Neuronal stem cell (in vitro differentiated cells): Measurements from ENCODE around the gene RETREG3.
"Not testable (repeated sequence)": the region's sequence is repeated elsewhere in the genome, so short reads cannot be mapped to it uniquely, and the experiment has no call there.

Source experiments
- DNase-seq: peaks from one replicate; pipeline ENCODE4 v3.0.0-alpha.2; 2013; ENCODE audit warnings: low spot score
- H2AFZ ChIP-seq: one replicate; pipeline ENCODE4 v1.6.1; 2013; ENCODE audit warnings: mild to moderate bottlenecking, low read length, inconsistent platforms
- H2AK5ac ChIP-seq: 2 replicates; pipeline ENCODE4 v1.6.1; 2013; ENCODE audit warnings: low read depth, mild to moderate bottlenecking, inconsistent platforms, low read length, moderate library complexity, mixed read lengths
- H2BK120ac ChIP-seq: 2 replicates; pipeline ENCODE4 v1.6.1; 2013; ENCODE audit warnings: low read depth, mild to moderate bottlenecking, inconsistent platforms, low read length, moderate library complexity, mixed read lengths
- H2BK12ac ChIP-seq: one replicate; pipeline ENCODE4 v1.6.1; 2013; ENCODE audit warnings: low read length, inconsistent platforms
- H2BK15ac ChIP-seq: 2 replicates; pipeline ENCODE4 v1.6.1; 2013; ENCODE audit warnings: mild to moderate bottlenecking, low read length, inconsistent platforms, mixed read lengths
- H2BK5ac ChIP-seq: one replicate; pipeline ENCODE4 v1.6.1; 2013; ENCODE audit warnings: inconsistent platforms, mild to moderate bottlenecking, low read length, moderate library complexity
- H3K14ac ChIP-seq: one replicate; pipeline ENCODE4 v1.6.1; 2013; ENCODE audit warnings: low read length, inconsistent platforms
- H3K18ac ChIP-seq: 2 replicates; pipeline ENCODE4 v1.6.1; 2013; ENCODE audit warnings: low read length, inconsistent platforms
- H3K23ac ChIP-seq: 2 replicates; pipeline ENCODE4 v1.6.1; 2013; ENCODE audit warnings: low read depth, mild to moderate bottlenecking, mixed read lengths, low read length, inconsistent platforms; ENCODE audit not compliant: poor library complexity
- H3K27ac ChIP-seq: replicated peaks from 3 replicates; pipeline ENCODE4 v1.5.1; 2013; ENCODE audit warnings: low read length, inconsistent platforms
- H3K27me3 ChIP-seq, 3 experiments: 2 replicates each; pipeline ENCODE4 v1.6.1; 2013; ENCODE audit warnings: low read length in 3 of 3, mild to moderate bottlenecking in 2 of 3, inconsistent platforms in 1 of 3, low read depth in 1 of 3, mixed read lengths in 1 of 3, moderate library complexity in 1 of 3; ENCODE audit not compliant: control insufficient read depth in 3 of 3, insufficient read depth in 3 of 3
- H3K36me3 ChIP-seq, 2 donors: replicated peaks in 1 of 2; 2 replicates each; pipeline ENCODE4 v1.6.1; 2013; ENCODE audit warnings: low read length in 2 of 2; ENCODE audit not compliant: control insufficient read depth in 2 of 2, insufficient read depth in 2 of 2
- H3K4ac ChIP-seq: 2 replicates; pipeline ENCODE4 v1.6.1; 2013; ENCODE audit warnings: inconsistent platforms, mild to moderate bottlenecking, low read length, moderate library complexity
- H3K4me1 ChIP-seq, 2 donors: 1 replicate in 1 of 2; 2 replicates in 1 of 2; pipeline ENCODE4 v1.6.1; 2013; ENCODE audit warnings: low read length in 2 of 2, low read depth in 1 of 2; ENCODE audit not compliant: control insufficient read depth in 2 of 2, insufficient read depth in 1 of 2
- H3K4me2 ChIP-seq: one replicate; pipeline ENCODE4 v1.6.1; 2013; ENCODE audit warnings: mild to moderate bottlenecking, low read length, inconsistent platforms; ENCODE audit not compliant: insufficient read depth, poor library complexity, severe bottlenecking
- H3K4me3 ChIP-seq, 2 donors: 2 replicates each; pipeline ENCODE4 v1.5.1; 2013; ENCODE audit warnings: low read length in 2 of 2, mild to moderate bottlenecking in 2 of 2, inconsistent platforms in 1 of 2, moderate library complexity in 1 of 2
- H3K79me1 ChIP-seq: one replicate; pipeline ENCODE4 v1.6.1; 2013; ENCODE audit warnings: low read depth, mild to moderate bottlenecking, inconsistent platforms, low read length, moderate library complexity
- H3K9ac ChIP-seq: one replicate; pipeline ENCODE4 v1.6.1; 2013; ENCODE audit warnings: mild to moderate bottlenecking, low read depth, low read length, inconsistent platforms; ENCODE audit not compliant: poor library complexity
- H3K9me3 ChIP-seq, 2 donors: replicated peaks in 1 of 2; 2 replicates each; pipeline versions ENCODE3 to v1.6.1; 2013; ENCODE audit warnings: low read length in 2 of 2, mild to moderate bottlenecking in 2 of 2, inconsistent platforms in 1 of 2, low read depth in 1 of 2, mixed read lengths in 1 of 2, moderate library complexity in 1 of 2; ENCODE audit not compliant: control insufficient read depth in 2 of 2, insufficient read depth in 1 of 2
- H4K8ac ChIP-seq: one replicate; pipeline ENCODE4 v1.6.1; 2013; ENCODE audit warnings: low read depth, mild to moderate bottlenecking, inconsistent platforms, low read length, moderate library complexity
- H4K91ac ChIP-seq: one replicate; pipeline ENCODE4 v1.6.1; 2013; ENCODE audit warnings: low read length, low read depth, mild to moderate bottlenecking, inconsistent platforms; ENCODE audit not compliant: poor library complexity
- WGBS, 2 donors: extraction: QIAGEN DNeasy Blood & Tissue Kit; methylation state at CpG; one replicate each; pipeline ENCODE4 v1.1.7; 2013; ENCODE audit warnings: missing lambda C conversion rate in 2 of 2, mixed read lengths in 1 of 2; ENCODE audit not compliant: insufficient read length in 2 of 2, insufficient replicate concordance in 1 of 2; ENCODE audit errors: extremely low coverage in 2 of 2; 5-methylcytosine and 5-hydroxymethylcytosine counted together

RETREG3 gene

GRCh38 chr17:42545755-42546505, 63.2 kb downstream of the RETREG3 start:
- H3K14ac ChIP-seq, H2AK5ac ChIP-seq, H4K91ac ChIP-seq, H3K27me3 ChIP-seq, H2BK12ac ChIP-seq, H2BK15ac ChIP-seq, H3K9me3 ChIP-seq, H2AFZ ChIP-seq, H3K23ac ChIP-seq, H4K8ac ChIP-seq, H2BK5ac ChIP-seq, DNase-seq, H3K4me3 ChIP-seq, H3K4me1 ChIP-seq, H3K27ac ChIP-seq, H3K18ac ChIP-seq, H3K79me1 ChIP-seq, H3K4me2 ChIP-seq, H2BK120ac ChIP-seq, H3K9ac ChIP-seq, H3K4ac ChIP-seq: not testable (repeated sequence)
- no CpG with 5 or more reads among the region's 9 CpGs for WGBS, 2 donors
- peaks cover 15 to 37% of the 10 kb centered on the region in 2 donors for H3K36me3 ChIP-seq

GRCh38 chr17:42544874-42545283, 64.3 kb downstream of the RETREG3 start:
- DNase-seq, result no peak
- Histone ChIP-seq H3K4ac (no peak overlapping the region), H3K4me1 (peaks cover 0 to 5% of the 10 kb centered on the region in 2 donors), H2BK120ac (no peak overlapping the region), H2BK12ac (no peak overlapping the region), H2BK15ac (no peak overlapping the region), H2BK5ac (no peak overlapping the region), H4K8ac (no peak overlapping the region), H3K14ac (no peak overlapping the region), H4K91ac (no peak overlapping the region), H2AK5ac (no peak overlapping the region), H2AFZ (no peak overlapping the region), H3K9ac (no peak overlapping the region), H3K36me3 (peaks cover 15 to 40% of the 10 kb centered on the region in 2 donors), H3K27ac (no peak overlapping the region), H3K27me3 (no peaks in the 10 kb centered on the region), H3K23ac (no peak overlapping the region), H3K79me1 (no peaks in the 10 kb centered on the region), H3K9me3 (no peaks in the 10 kb centered on the region), H3K4me3 (no peak overlapping the region), H3K18ac (no peak overlapping the region), H3K4me2 (no peak overlapping the region)
- WGBS, 2 donors, result no CpG with 5 or more reads among the region's 8 CpGs

- Histone ChIP-seq H3K4me1 (peaks cover 0 to 2% of the 10 kb centered on the region in 2 donors), H2AFZ (no peak overlapping the region), H3K27ac (no peak overlapping the region), H3K4me3 (no peak overlapping the region), H3K14ac (no peak overlapping the region), H3K4me2 (no peak overlapping the region), H3K79me1 (no peaks in the 10 kb centered on the region), H3K18ac (no peak overlapping the region), H4K91ac (no peak overlapping the region), H3K9ac (peak overlapping the region; percentile 30), H4K8ac (peak overlapping the region; percentile 3), H2BK120ac (peak overlapping the region; percentile 18), H2BK12ac (peak overlapping the region; percentile 58), H3K9me3 (no peaks in the 10 kb centered on the region), H3K36me3 (peaks cover 17 to 45% of the 10 kb centered on the region in 2 donors), H3K4ac (no peak overlapping the region), H3K23ac (peak overlapping the region; percentile 85), H2BK5ac (no peak overlapping the region), H2BK15ac (no peak overlapping the region), H2AK5ac (no peak overlapping the region), H3K27me3 (no peaks in the 10 kb centered on the region)
- WGBS, 2 donors, result no CpG with 5 or more reads among the region's 39 CpGs
- DNase-seq, result no peak
Measured at GRCh38 chr17:42543190-42544079, 65.7 kb downstream of the RETREG3 start.
